ENCODE data around the gene DNMT3A.

DNA sequence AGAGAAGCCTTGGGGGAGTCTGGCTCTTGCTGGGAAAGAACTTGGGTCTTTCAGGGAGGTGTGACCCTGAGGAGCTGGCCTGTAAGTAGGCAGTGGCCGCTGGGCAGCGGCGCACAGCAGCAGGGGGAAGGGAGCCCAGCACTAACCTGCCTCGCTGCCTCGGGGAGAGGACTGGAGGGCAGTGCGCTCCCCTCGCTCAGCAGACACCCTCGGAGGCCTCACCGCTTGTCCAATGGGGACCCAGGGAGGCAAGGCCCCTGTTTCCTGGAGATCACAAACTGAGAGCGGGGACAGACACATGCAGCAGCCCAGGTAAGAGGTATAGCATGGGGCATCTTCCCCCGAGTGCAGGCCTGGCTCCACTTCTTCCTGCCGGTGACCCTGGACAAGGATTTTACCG, 3.3 kb downstream of the DNMT3A start:
- no peak for TF ChIP-seq CTCF (conservative IDR thresholded peaks at IDR 0.05; ENCODE audit: low read length)
- no peak for TF ChIP-seq EZH2phosphoT487 (IDR thresholded peaks at IDR 0.05; ENCODE audit: borderline replicate concordance)

Measured in Loucy (cell line).